Measurements from ENCODE around the gene ZNF18.

ZNF18 gene, protein sequence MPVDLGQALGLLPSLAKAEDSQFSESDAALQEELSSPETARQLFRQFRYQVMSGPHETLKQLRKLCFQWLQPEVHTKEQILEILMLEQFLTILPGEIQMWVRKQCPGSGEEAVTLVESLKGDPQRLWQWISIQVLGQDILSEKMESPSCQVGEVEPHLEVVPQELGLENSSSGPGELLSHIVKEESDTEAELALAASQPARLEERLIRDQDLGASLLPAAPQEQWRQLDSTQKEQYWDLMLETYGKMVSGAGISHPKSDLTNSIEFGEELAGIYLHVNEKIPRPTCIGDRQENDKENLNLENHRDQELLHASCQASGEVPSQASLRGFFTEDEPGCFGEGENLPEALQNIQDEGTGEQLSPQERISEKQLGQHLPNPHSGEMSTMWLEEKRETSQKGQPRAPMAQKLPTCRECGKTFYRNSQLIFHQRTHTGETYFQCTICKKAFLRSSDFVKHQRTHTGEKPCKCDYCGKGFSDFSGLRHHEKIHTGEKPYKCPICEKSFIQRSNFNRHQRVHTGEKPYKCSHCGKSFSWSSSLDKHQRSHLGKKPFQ

DNA sequence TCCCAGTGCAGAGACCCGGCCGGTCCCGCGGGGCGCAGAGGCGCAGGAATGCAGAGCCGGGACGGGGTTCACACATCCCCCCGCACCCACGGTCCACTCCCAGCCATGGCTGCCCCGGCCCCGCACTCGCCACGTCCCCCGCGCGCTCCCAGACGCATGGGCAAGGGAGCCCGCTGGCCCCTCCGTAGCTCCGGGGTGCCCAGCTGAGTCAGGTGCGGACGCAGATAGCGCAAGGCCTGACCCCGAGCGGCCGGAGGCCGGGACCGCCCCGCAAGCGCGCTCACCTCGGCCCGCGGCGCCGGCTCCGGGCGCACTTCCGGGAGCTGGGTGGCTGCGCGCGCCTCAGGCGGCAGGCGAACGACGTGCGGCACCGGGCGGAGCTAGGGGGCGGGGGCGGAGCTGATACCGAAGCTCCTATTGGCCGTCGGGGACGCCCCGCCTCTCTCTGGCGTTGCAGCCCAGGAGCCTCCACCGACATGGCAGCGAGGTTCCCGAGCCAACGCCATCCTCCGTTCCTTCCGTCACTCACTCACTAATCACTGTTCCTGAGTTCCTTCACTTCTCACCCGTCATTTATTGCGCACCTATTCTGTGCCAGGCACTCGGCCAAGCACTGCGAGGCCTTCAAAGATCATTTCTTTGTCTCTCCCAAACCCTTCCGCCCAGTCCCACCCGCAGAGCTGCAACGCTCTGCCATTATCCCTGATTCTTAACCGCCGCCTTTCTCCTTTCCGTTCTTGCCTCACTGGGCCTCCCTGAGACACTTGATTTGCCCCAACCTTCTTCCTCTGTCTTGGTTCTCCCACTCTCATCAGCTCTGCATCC lies at the start of gene ZNF18:
Gene ZNF18 (minus strand): TSS at position 329 of the 825 bp plus-strand sequence. CDS start 4,646 bp downstream, outside the sequence.
- H3K4me3 ChIP-seq (ENCODE audit: low read length): peak within 1 kb of the TSS; percentile 92
- H3K9me3 ChIP-seq (ENCODE audit: insufficient read depth, low read length): no peaks in the 10 kb centered on the region
- H3K9ac ChIP-seq (ENCODE audit: low read length): peak within 1 kb of the TSS; percentile 81
- H3K4me2 ChIP-seq (ENCODE audit: low read length): peak within 1 kb of the TSS; percentile 92
- 0 out of 2 replicates have a peak, but pooled peaks cover 5% of the 10 kb centered on the region for H3K4me1 ChIP-seq (ENCODE audit: low read length)
- peak within 1 kb of the TSS; percentile 52 for H3K27ac ChIP-seq (ENCODE audit: low read length)
- peak within 1 kb of the TSS; percentile 99 for H2AFZ ChIP-seq (ENCODE audit: low read depth, low read length)
- no peak for TF ChIP-seq EZH2phosphoT487 (IDR thresholded peaks at IDR 0.05; ENCODE audit: low read depth)
- TF ChIP-seq, protein P1, sequence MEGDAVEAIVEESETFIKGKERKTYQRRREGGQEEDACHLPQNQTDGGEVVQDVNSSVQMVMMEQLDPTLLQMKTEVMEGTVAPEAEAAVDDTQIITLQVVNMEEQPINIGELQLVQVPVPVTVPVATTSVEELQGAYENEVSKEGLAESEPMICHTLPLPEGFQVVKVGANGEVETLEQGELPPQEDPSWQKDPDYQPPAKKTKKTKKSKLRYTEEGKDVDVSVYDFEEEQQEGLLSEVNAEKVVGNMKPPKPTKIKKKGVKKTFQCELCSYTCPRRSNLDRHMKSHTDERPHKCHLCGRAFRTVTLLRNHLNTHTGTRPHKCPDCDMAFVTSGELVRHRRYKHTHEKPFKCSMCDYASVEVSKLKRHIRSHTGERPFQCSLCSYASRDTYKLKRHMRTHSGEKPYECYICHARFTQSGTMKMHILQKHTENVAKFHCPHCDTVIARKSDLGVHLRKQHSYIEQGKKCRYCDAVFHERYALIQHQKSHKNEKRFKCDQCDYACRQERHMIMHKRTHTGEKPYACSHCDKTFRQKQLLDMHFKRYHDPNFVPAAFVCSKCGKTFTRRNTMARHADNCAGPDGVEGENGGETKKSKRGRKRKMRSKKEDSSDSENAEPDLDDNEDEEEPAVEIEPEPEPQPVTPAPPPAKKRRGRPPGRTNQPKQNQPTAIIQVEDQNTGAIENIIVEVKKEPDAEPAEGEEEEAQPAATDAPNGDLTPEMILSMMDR (IDR thresholded peaks at IDR 0.05; ENCODE audit: low read depth, low read length): no peak
- no peaks in the 10 kb centered on the region for H4K20me1 ChIP-seq (ENCODE audit: insufficient read depth, low read length)
- H3K36me3 ChIP-seq (replicated peaks; ENCODE audit: low read depth, low read length): no peaks in the 10 kb centered on the region
- no peaks in the 10 kb centered on the region for H3K27me3 ChIP-seq (ENCODE audit: low read depth, low read length)
- no peaks in the 10 kb centered on the region; the same call in 1 of the 2 replicates for H3K79me2 ChIP-seq (ENCODE audit: low read length)

DNA sequence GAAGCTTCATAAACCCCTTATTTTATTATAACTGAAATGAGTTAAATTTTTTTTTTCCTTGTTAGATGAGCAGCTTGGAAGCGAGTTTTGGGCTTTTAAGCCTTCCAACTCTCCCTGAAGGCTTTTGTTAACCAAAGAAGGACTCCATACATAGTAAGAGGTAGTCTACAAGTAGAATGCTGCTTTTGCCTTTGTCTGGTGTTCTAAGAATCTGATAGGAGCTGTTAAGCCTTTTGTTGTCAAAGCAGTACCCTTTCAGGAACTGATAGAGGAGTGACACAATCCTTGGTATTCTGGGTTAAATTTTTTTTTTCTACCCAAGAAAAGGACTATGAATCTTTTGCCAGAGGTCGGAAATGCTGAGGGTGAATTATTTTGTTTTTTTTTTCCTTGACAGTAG lies 49.5 kb upstream of the ZNF18 start:
- no peak overlapping the region for H3K4me3 ChIP-seq (ENCODE audit: low read length)
- H3K27ac ChIP-seq (ENCODE audit: low read length): no peak overlapping the region
- H3K27me3 ChIP-seq (ENCODE audit: low read depth, low read length): no peaks in the 10 kb centered on the region
- peaks cover 75% of the 10 kb centered on the region for H3K79me2 ChIP-seq (ENCODE audit: low read length)
- H2AFZ ChIP-seq (ENCODE audit: low read depth, low read length): no peak overlapping the region
- no peaks in the 10 kb centered on the region for H3K36me3 ChIP-seq (replicated peaks; ENCODE audit: low read depth, low read length)
- TF ChIP-seq EZH2phosphoT487 (IDR thresholded peaks at IDR 0.05; ENCODE audit: low read depth): no peak
- TF ChIP-seq, protein P1 (IDR thresholded peaks at IDR 0.05; ENCODE audit: low read depth, low read length): no peak
- no peak overlapping the region for H3K9ac ChIP-seq (ENCODE audit: low read length)
- no peak overlapping the region for H3K4me2 ChIP-seq (ENCODE audit: low read length)
- H4K20me1 ChIP-seq (ENCODE audit: insufficient read depth, low read length): peaks cover 40% of the 10 kb centered on the region
- no peaks in the 10 kb centered on the region for H3K9me3 ChIP-seq (ENCODE audit: insufficient read depth, low read length)
- peaks cover 2% of the 10 kb centered on the region; the same call in 1 of the 2 replicates for H3K4me1 ChIP-seq (ENCODE audit: low read length)

DNA sequence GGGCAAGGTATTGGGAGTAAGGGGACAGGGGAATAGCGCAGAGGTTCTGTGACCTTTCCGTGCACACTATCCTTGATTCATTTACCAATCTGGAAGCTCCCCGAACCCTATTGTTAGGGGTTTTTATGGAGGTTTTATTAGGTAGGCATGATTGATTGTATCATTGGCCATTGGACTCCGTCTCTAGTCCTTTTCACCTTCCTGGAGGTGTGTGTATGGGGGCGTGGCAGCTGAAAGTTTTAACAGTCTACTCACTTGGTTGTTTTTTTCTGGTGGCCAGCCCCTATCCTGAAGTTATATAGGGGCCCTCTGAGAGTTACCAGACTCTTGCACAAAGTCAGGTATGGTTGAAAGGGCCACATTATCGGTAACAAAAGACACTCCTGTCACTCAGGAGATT lies 46.4 kb upstream of the ZNF18 start:
- Histone ChIP-seq H2AFZ (ENCODE audit: low read depth, low read length) (no peak overlapping the region), H3K9me3 (ENCODE audit: insufficient read depth, low read length) (no peaks in the 10 kb centered on the region), H3K4me3 (ENCODE audit: low read length) (no peak overlapping the region), H3K9ac (ENCODE audit: low read length) (no peak overlapping the region), H3K79me2 (ENCODE audit: low read length) (peaks cover 58% of the 10 kb centered on the region), H3K27me3 (ENCODE audit: low read depth, low read length) (no peaks in the 10 kb centered on the region), H3K4me2 (ENCODE audit: low read length) (no peak overlapping the region), H3K36me3 (replicated peaks; ENCODE audit: low read depth, low read length) (no peaks in the 10 kb centered on the region), H3K4me1 (ENCODE audit: low read length) (peaks cover under 1% of the 10 kb centered on the region; the same call in 1 of the 2 replicates), H3K27ac (ENCODE audit: low read length) (no peak overlapping the region), H4K20me1 (ENCODE audit: insufficient read depth, low read length) (peaks cover 32% of the 10 kb centered on the region)
- TF ChIP-seq, protein P1 (IDR thresholded peaks at IDR 0.05; ENCODE audit: low read depth, low read length): no peak
- TF ChIP-seq EZH2phosphoT487 (IDR thresholded peaks at IDR 0.05; ENCODE audit: low read depth): no peak

Measured in OCI-LY3 (cell line).